NOMO-1 (cell line): ENCODE results near the gene CHST4.
A peak's percentile ranks its signal among the peaks of the same experiment; 100 is the strongest.
"Not testable (repeated sequence)": the region's sequence is repeated elsewhere in the genome, so short reads cannot be mapped to it uniquely, and the experiment has no call there.

Experiments
- DNase-seq, 2 experiments: peaks; one replicate each; lab custom pipeline; 2025; ENCODE audit not compliant: unreplicated experiment in 2 of 2; lab: John Stamatoyannopoulos, UW

CHST4 gene

GRCh38 chr16:71520550-71520949 is 5.7 kb upstream of the CHST4 start:
- no peak for DNase-seq

DNA sequence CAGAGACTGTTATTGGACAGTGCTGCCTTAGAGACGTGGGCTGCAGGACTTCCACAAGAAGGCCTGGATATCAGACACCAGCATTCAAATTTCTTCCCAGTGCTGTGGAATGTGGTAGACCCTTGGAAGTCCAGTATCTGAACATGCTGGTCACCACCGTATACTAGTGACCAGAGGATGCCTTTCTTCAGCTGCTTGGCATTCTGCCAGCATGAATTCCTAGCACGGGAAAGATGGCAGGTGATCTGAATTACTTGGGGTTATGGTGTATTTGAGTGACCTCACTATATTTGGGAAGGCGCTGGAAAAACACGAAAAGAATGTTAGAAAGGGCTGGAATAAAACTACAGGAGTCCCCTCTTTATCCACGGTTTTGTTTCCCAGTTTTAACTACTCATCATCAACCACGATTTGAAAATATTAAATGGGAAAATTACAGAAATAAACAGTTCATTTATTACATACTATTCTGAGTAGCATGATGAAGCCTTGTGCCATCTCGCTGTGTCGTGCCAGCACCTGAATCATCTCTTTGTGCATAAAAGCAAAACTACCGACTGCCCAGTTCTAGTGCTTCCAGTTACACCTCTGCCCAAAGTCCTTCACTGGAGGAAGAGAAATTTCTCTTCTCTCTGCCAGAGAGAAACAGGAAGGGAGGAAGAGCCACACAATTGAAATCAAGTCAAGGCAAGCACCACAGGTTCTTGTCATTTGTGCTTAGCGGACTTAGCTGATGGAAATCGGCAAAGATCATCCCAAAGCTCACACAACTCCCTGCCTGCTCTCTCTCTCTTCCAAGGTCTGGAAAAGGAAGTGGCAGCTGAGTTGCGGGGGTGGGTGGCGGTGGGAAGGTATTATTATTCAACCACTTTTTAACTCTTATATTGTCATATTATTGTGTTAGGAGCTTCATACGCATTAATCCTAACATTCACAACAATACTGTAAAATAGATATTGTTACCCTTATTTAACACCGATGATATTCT is 1.4 kb upstream of the CHST4 start:
- no peak for DNase-seq

- DNase-seq: no peak
These were observed 2.0 kb downstream of the CHST4 start for GRCh38 chr16:71528257-71528656.

- no peak for DNase-seq
These were observed 2.6 kb downstream of the CHST4 start for GRCh38 chr16:71528863-71529262.

DNA sequence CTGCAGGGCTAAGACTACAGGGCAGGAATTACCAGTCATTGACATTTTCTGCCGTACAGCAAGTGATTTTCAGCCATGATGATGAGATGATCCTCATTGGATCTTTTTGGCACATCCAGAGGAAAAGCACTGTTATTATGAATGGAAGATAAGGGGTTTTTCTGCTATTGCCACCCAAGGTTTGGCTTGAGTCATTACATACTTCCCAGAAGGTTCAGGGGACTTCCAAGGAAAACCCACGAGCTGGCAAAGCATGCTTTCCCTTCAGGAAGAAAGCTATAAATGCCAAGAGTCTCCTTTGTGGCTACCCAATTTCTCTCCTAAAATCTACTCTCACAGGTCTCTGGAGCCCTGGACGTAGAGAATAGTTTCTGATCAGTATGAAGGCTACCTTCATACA is 6.1 kb downstream of the CHST4 start:
- DNase-seq: no peak

GRCh38 chr16:71536752-71537499 is 10.7 kb downstream of the CHST4 start:
- DNase-seq: no peak

- DNase-seq: peak in 1 of 2 experiments; percentile 16
These were observed 11.4 kb downstream of the CHST4 start for GRCh38 chr16:71537643-71538042.

- peak in 1 of 2 experiments; percentile 15 for DNase-seq
These were observed 16.2 kb downstream of the CHST4 start for GRCh38 chr16:71542377-71542776.

- DNase-seq: no peak
These were observed 20.9 kb downstream of the CHST4 start for GRCh38 chr16:71547168-71547567.

DNA sequence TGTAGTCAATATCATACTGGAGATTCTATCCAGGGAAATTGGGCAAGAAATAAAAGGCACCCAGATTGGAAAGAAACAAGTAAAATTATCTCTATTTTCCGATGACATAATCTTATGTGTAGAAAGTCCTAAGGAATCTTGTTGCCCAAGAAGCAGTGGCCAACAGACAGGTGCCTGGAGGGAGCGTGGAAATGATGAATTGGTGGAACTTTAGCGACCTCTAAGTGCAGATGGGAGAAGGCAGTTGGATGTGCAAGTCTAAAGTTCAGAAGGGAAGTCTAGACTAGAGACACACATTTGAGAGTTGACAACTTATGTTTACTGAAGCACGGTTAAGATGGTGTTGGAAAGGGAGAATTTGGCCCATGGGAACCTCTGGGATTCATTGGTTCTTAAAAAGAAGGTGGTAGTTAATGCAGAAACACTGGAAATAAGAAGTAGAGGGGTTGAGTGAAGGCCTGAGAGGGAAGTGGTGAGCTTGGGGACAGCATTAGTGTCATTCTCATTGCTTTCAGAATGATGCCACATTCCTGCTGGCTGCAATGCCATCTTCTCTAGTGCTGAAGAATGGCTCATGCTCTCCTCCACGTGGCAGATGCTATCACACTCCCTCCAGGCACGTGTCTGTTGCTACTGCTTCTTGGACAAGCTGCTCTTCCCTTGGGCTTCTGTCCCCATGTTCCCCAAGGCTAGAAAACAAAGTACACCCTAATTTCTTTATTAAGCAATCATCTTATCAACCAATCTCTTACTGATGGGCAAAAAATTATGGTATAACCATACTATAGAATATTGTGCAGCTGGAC is 26.7 kb downstream of the CHST4 start:
- DNase-seq: no peak

- no peak for DNase-seq
These were observed 29.1 kb downstream of the CHST4 start for GRCh38 chr16:71555230-71555891.

- no peak for DNase-seq
These were observed 31.1 kb downstream of the CHST4 start for GRCh38 chr16:71557299-71557698.

DNA sequence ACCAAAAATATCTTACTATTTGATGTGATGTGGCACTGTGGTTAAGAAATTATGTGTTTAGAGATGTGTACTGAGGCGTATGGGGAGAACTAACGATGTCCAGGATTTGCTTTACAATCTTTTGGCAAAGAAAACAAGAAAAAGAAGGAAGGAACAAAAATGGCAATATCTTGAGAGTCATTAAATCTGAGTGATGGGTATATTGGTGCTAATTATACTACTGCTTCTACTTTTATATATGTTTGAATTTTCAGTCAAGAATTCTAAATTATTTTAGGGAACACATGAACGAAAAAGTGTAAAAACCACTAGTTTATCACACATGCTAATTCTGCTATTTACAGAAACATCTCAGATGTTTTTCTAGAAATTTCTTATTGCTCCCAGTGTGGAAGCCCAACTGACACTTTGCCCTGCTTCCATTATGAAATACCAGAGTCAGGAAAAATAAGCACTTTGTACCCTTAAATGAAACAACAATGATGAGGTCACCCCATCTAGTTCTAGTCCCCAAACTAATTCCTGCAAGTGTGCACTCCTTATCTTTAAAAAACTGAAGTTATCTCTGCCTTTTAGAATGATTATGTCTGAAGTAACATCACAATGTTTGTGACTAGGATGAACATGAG is 31.8 kb downstream of the CHST4 start:
- no peak for DNase-seq

DNA sequence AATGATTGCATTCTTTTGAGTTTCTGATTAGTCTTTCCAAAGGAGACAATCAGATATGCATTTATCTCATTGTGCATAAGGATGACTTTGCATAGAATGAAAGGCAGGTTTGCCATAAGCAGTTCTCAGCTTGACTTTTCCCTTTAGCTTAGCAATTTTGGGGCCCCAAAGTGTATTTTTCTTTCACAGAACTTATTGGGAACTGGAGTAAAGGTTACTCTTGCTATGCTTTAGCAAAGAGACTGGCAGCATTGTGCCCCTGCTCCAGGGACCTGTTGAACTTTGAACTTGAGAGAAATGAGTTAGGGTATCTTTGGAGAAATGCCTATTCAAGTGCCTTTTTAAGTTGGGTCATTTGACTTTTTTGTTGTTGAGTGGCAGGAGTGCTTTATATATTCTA is 33.6 kb downstream of the CHST4 start:
- no peak for DNase-seq

GRCh38 chr16:71561886-71562285 is 35.7 kb downstream of the CHST4 start:
- not testable (repeated sequence) for DNase-seq

- DNase-seq: no peak
These were observed 36.3 kb downstream of the CHST4 start for GRCh38 chr16:71562552-71562951.

DNA sequence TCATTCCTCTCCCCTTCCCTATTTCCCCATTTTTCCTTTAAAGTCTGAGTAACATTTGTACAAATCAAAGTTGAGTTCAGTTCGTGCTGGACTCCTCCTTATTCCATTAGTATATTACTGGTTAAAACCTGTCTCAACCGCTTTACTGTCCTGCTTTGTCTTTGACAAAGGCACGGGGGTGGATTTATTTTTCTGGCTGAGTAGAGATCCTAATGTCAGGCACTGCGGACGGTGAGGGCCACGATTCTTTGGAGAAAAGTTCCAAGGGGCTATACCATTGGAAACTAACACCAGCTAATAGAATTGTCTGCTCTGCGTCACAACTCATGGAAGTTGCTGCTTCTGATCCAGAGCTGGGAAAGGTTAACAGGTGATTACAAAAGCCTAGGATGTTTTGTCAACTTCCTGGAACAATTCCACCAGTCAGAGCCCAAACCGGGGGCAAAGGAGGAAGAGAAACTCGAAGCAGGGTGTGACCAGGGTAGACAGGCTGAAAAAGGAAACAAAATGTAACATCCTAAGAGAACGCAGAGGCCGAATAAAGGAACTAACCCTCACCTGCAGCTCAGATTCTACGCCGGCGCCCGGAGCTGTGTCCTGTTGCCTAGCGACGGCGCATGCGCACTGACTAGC is 38.2 kb downstream of the CHST4 start:
- peak; percentile 89 to 98 for DNase-seq

DNA sequence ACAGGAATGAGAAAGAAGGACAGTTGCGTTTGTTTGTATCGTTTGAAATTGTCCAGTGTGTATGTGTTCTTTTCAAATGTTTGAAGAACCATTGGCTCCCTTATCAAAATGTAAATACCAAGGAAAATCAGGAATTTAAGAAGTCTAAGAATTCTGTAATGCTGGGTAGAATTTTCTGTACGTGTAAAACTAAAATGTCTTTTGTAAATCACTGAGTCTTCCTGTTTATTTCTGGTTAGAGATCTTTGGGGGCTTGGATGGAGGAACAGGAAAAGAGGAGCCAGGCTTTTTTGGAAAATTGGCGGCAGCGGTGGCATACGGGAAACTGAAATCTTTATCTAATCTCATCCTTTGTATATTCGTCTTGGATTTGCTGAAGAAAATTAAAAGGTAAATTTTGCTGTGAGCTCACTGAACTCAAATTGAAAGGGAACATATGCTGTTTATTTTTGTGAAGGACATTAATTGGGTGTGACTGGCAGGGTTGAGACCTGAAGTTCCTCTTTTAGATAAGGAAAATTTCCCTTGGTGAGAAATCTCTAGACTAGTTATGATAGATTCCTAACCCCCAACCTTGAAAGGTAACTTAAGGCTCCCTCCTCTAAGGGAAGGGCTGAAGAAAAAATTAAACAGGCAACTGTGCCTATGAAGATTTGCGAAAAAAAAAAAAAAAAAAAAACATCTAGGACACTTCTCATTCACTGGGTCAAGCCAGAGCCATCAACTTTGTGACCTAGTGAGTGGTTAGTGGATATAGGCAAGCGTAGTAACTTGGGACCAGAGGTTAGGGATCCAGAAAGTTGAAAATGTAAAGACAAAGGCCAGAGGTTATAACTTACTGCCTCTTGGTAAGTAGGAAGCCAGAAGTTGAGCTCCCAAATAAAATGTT is 39.8 kb downstream of the CHST4 start:
- DNase-seq: peak in 1 of 2 experiments; percentile 26
